H9 (cell line): Measurements from ENCODE around the gene SCGN. TPM values are rescaled to one million over a fixed set of nuclear protein-coding genes. Genes with fewer than 3 reads are reported as not detected.

ENCODE experiments used
- DNase-seq: peaks from one replicate; pipeline ENCODE4 v3.0.0-alpha.2; 2017
- H2AFZ ChIP-seq: one replicate; pipeline ENCODE4 v1.6.1; 2013; ENCODE audit warnings: mild to moderate bottlenecking, low read length, control low read depth, moderate library complexity
- H2AK5ac ChIP-seq: 2 replicates; pipeline ENCODE4 v1.6.1; 2013; ENCODE audit warnings: low read length, control low read depth, mixed read lengths; ENCODE audit not compliant: insufficient read length
- H2BK120ac ChIP-seq: one replicate; pipeline ENCODE4 v1.6.1; 2013; ENCODE audit warnings: low read depth, mild to moderate bottlenecking, low read length, control low read depth, inconsistent platforms; ENCODE audit not compliant: poor library complexity, severe bottlenecking
- H2BK12ac ChIP-seq: 2 replicates; pipeline ENCODE4 v1.6.1; 2013; ENCODE audit warnings: low read length, control low read depth, mixed read lengths, low read depth; ENCODE audit not compliant: insufficient read length
- H2BK15ac ChIP-seq: 2 replicates; pipeline ENCODE4 v1.6.1; 2013; ENCODE audit warnings: low read depth, low read length, control low read depth
- H2BK20ac ChIP-seq: one replicate; pipeline ENCODE4 v1.6.1; 2013; ENCODE audit warnings: low read depth, mild to moderate bottlenecking, low read length, control low read depth, inconsistent platforms; ENCODE audit not compliant: poor library complexity, severe bottlenecking
- H2BK5ac ChIP-seq: 2 replicates; pipeline ENCODE4 v1.6.1; 2013; ENCODE audit warnings: low read length, control low read depth, mixed read lengths; ENCODE audit not compliant: insufficient read length
- H3K14ac ChIP-seq: 2 replicates; pipeline ENCODE4 v1.6.1; 2013; ENCODE audit warnings: low read length, control low read depth; ENCODE audit not compliant: insufficient read depth
- H3K18ac ChIP-seq: 2 replicates; pipeline ENCODE4 v1.6.1; 2013; ENCODE audit warnings: low read depth, mild to moderate bottlenecking, mixed read lengths, low read length, control low read depth; ENCODE audit not compliant: insufficient read length
- H3K23ac ChIP-seq: 2 replicates; pipeline ENCODE4 v1.6.1; 2013; ENCODE audit warnings: low read length, control low read depth, mixed read lengths, low read depth; ENCODE audit not compliant: insufficient read length
- H3K23me2 ChIP-seq: 2 replicates; pipeline ENCODE4 v1.6.1; 2013; ENCODE audit warnings: low read depth, mild to moderate bottlenecking, mixed read lengths, low read length, control low read depth; ENCODE audit not compliant: insufficient read length, poor library complexity, severe bottlenecking
- H3K27ac ChIP-seq: 2 replicates; pipeline ENCODE4 v1.5.1; 2013; ENCODE audit warnings: low read length, control low read depth, mixed read lengths, low read depth; ENCODE audit not compliant: insufficient read length
- H3K27me3 ChIP-seq: 2 replicates; pipeline ENCODE4 v1.6.1; 2013; ENCODE audit warnings: low read length, control low read depth, inconsistent platforms; ENCODE audit not compliant: insufficient read depth
- H3K4ac ChIP-seq: 2 replicates; pipeline ENCODE4 v1.6.1; 2013; ENCODE audit warnings: low read depth, mild to moderate bottlenecking, control low read depth, inconsistent platforms, low read length, moderate library complexity
- H3K4me1 ChIP-seq: 2 replicates; pipeline ENCODE4 v1.6.1; 2013; ENCODE audit warnings: low read length, control low read depth, inconsistent platforms; ENCODE audit not compliant: insufficient read depth
- H3K4me2 ChIP-seq: 2 replicates; pipeline ENCODE4 v1.6.1; 2013; ENCODE audit warnings: low read length, control low read depth, mixed read lengths; ENCODE audit not compliant: insufficient read length, insufficient read depth
- H3K56ac ChIP-seq: 2 replicates; pipeline ENCODE4 v1.6.1; 2013; ENCODE audit warnings: low read depth, mild to moderate bottlenecking, mixed read lengths, low read length, control low read depth; ENCODE audit not compliant: insufficient read length
- H3K79me1 ChIP-seq: 2 replicates; pipeline ENCODE4 v1.6.1; 2013; ENCODE audit warnings: low read depth, mild to moderate bottlenecking, moderate library complexity, low read length, control low read depth, inconsistent platforms; ENCODE audit not compliant: insufficient read depth, poor library complexity, severe bottlenecking
- H3K79me2 ChIP-seq: 2 replicates; pipeline ENCODE4 v1.6.1; 2013; ENCODE audit warnings: low read length, control low read depth, inconsistent platforms; ENCODE audit not compliant: insufficient read depth
- H3K9ac ChIP-seq: 2 replicates; pipeline ENCODE4 v1.6.1; 2013; ENCODE audit warnings: low read length, control low read depth, mixed read lengths; ENCODE audit not compliant: insufficient read length; ENCODE audit errors: extremely low read depth
- H3K9me3 ChIP-seq: one replicate; pipeline ENCODE4 v1.6.1; 2013; ENCODE audit warnings: low read depth, low read length, inconsistent platforms; ENCODE audit not compliant: control insufficient read depth
- H3T11ph ChIP-seq: one replicate; pipeline ENCODE4 v1.6.1; 2013; ENCODE audit warnings: mild to moderate bottlenecking, low read length, control low read depth, inconsistent platforms
- H4K20me1 ChIP-seq: one replicate; pipeline ENCODE4 v1.6.1; 2013; ENCODE audit not compliant: control insufficient read depth, insufficient read length, insufficient read depth
- H4K5ac ChIP-seq: 2 replicates; pipeline ENCODE4 v1.6.1; 2013; ENCODE audit warnings: low read depth, mild to moderate bottlenecking, mixed read lengths, low read length, control low read depth; ENCODE audit not compliant: insufficient read length
- H4K8ac ChIP-seq: replicated peaks from 2 replicates; pipeline ENCODE4 v1.6.1; 2013; ENCODE audit warnings: low read length, control low read depth, mixed read lengths, low read depth; ENCODE audit not compliant: insufficient read length
- H4K91ac ChIP-seq: 2 replicates; pipeline ENCODE4 v1.6.1; 2013; ENCODE audit warnings: low read depth, mild to moderate bottlenecking, moderate library complexity, mixed read lengths, low read length, control low read depth; ENCODE audit not compliant: insufficient read length
- H3K27ac Mint-ChIP-seq, 3 experiments: 2 replicates in 2 of 3; 3 replicates in 1 of 3; pipeline ENCODE4 v1.8.0; 2020 to 2021; ENCODE audit warnings: mixed read lengths in 3 of 3, mild to moderate bottlenecking in 1 of 3, moderate library complexity in 1 of 3
- H3K27me3 Mint-ChIP-seq: 2 replicates; pipeline ENCODE4 v1.8.0; 2021; ENCODE audit warnings: low read depth, mild to moderate bottlenecking, moderate library complexity, mixed read lengths
- H3K36me3 Mint-ChIP-seq, 3 experiments: 2 replicates in 2 of 3; 3 replicates in 1 of 3; pipeline ENCODE4 v1.8.0; 2020 to 2021; ENCODE audit warnings: low read depth in 3 of 3, mixed read lengths in 3 of 3; ENCODE audit not compliant: insufficient read depth in 1 of 3
- H3K4me1 Mint-ChIP-seq, 2 experiments: 2 replicates each; pipeline ENCODE4 v1.8.0; 2020; ENCODE audit warnings: mixed read lengths in 2 of 2
- H3K4me3 Mint-ChIP-seq, 2 experiments: 2 replicates in 1 of 2; 3 replicates in 1 of 2; pipeline ENCODE4 v1.8.0; 2020 to 2021; ENCODE audit warnings: mild to moderate bottlenecking in 2 of 2, mixed read lengths in 2 of 2, moderate library complexity in 1 of 2
- H3K9me3 Mint-ChIP-seq, 2 experiments: 2 replicates in 1 of 2; 3 replicates in 1 of 2; pipeline ENCODE4 v1.8.0; 2020; ENCODE audit warnings: mild to moderate bottlenecking in 2 of 2, mixed read lengths in 2 of 2, moderate library complexity in 1 of 2
- WGBS: extraction: QIAGEN DNeasy Blood & Tissue Kit; methylation state at CpG from one replicate; pipeline ENCODE4 v1.1.7; 2013; ENCODE audit warnings: missing lambda C conversion rate, low lambda C conversion rate, mixed read lengths; ENCODE audit not compliant: insufficient read length; ENCODE audit errors: extremely low coverage; 5-methylcytosine and 5-hydroxymethylcytosine counted together
- total RNA-seq: library from RNA; stranded (reverse); gene quantifications from 2 replicates; pipeline ENCODE4 v1.2.1, GENCODE V29; 2021
- TF ChIP-seq, protein P1 (sequence below): fragments of 200-600 bp; sonication (generic); conservative IDR thresholded peaks from 3 replicates; pipeline ENCODE4 v1.8.0; 2021; ENCODE audit warnings: antibody characterized with exemption, mild to moderate bottlenecking

Gene SCGN
- total RNA-seq, 1 experiment from 2014 or later, result not detected

DNA sequence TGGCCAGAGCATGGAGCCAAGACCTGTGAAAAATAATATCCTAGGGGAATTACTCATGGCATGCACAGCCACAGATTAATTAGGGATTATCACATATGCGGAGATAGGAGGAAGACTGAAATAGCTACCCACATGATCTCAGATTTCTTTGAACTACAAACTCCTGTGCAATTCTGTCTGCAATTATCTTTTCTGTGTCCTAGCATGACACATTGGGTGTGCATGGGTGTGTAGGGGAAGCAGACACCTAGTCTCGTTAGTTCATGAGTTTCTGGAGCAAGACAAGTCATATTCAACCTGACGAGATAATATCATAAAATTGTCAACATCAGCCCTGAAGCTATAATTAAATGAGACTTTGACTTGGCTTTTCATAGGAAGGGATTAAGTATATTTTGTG lies 98.9 kb downstream of the SCGN start:
- H3T11ph ChIP-seq, result no peak overlapping the region
- no peaks in the 10 kb centered on the region for H4K20me1 ChIP-seq
- no peak overlapping the region for H3K27ac ChIP-seq
- no peak overlapping the region for H3K27ac Mint-ChIP-seq
- H3K9me3 Mint-ChIP-seq, result no peaks in the 10 kb centered on the region
- WGBS, result no CpG with 5 or more reads among the region's 3 CpGs
- H3K4ac ChIP-seq, result no peak overlapping the region
- H3K4me1 ChIP-seq, result no peaks in the 10 kb centered on the region
- no peak overlapping the region for H4K5ac ChIP-seq
- no peak overlapping the region for H3K9ac ChIP-seq
- H2BK20ac ChIP-seq, result no peak overlapping the region
- H3K27me3 ChIP-seq, result no peaks in the 10 kb centered on the region
- no peak overlapping the region for H3K23ac ChIP-seq
- no peak overlapping the region for H4K8ac ChIP-seq
- no peak overlapping the region for H2AFZ ChIP-seq
- no peak overlapping the region for H3K14ac ChIP-seq
- no peak overlapping the region for H2BK12ac ChIP-seq
- H2BK120ac ChIP-seq, result no peak overlapping the region
- no peak overlapping the region for H3K4me2 ChIP-seq
- no peak overlapping the region for H2BK15ac ChIP-seq
- H3K79me1 ChIP-seq, result no peaks in the 10 kb centered on the region
- no peaks in the 10 kb centered on the region for H3K79me2 ChIP-seq
- no peak for DNase-seq
- no peak overlapping the region for H3K56ac ChIP-seq
- no peak overlapping the region for H2BK5ac ChIP-seq
- H3K4me1 Mint-ChIP-seq, result no peaks in the 10 kb centered on the region
- H2AK5ac ChIP-seq, result no peak overlapping the region
- H3K23me2 ChIP-seq, result no peaks in the 10 kb centered on the region
- no peak overlapping the region for H3K18ac ChIP-seq
- no peaks in the 10 kb centered on the region for H3K36me3 Mint-ChIP-seq
- H3K27me3 Mint-ChIP-seq, result no peaks in the 10 kb centered on the region
- no peak overlapping the region for H4K91ac ChIP-seq
- TF ChIP-seq, protein P1, sequence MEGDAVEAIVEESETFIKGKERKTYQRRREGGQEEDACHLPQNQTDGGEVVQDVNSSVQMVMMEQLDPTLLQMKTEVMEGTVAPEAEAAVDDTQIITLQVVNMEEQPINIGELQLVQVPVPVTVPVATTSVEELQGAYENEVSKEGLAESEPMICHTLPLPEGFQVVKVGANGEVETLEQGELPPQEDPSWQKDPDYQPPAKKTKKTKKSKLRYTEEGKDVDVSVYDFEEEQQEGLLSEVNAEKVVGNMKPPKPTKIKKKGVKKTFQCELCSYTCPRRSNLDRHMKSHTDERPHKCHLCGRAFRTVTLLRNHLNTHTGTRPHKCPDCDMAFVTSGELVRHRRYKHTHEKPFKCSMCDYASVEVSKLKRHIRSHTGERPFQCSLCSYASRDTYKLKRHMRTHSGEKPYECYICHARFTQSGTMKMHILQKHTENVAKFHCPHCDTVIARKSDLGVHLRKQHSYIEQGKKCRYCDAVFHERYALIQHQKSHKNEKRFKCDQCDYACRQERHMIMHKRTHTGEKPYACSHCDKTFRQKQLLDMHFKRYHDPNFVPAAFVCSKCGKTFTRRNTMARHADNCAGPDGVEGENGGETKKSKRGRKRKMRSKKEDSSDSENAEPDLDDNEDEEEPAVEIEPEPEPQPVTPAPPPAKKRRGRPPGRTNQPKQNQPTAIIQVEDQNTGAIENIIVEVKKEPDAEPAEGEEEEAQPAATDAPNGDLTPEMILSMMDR, result no peak
- H3K4me3 Mint-ChIP-seq, result no peak overlapping the region
- no peaks in the 10 kb centered on the region for H3K9me3 ChIP-seq

Other genes starting within 250 kb of the SCGN start
- gene SLC17A4, start 102.5 kb downstream of the SCGN start, total RNA-seq, result not detected in 2 replicates
- gene SLC17A1, start 179.8 kb downstream of the SCGN start, total RNA-seq, result not detected in 2 replicates
- gene SLC17A3, start 222.0 kb downstream of the SCGN start, total RNA-seq, result not detected in 2 replicates